Hematopoietic multipotent progenitor cell treated with erythropoietin and hydrocortisone succinate and interleukin-3 and kit ligand, for 6 days (in vitro differentiated cells): ENCODE measurements around the gene C1QTNF4.
"Not testable (repeated sequence)": the region's sequence is repeated elsewhere in the genome, so short reads cannot be mapped to it uniquely, and the experiment has no call there.

Experiments
- DNase-seq: peaks from one replicate; pipeline ENCODE4 v3.0.0-alpha.2; 2015

C1QTNF4 gene

GRCh38 chr11:47593934-47594855, at the start of gene C1QTNF4:
Gene C1QTNF4 (minus strand): TSS chr11:47594411. CDS start chr11:47590810, 3,601 bp downstream.
- DNase-seq, result no peak

- peak; percentile 99 for DNase-seq
These were observed 48.1 kb upstream of the C1QTNF4 start, which contains the start of gene MTCH2 for GRCh38 chr11:47642099-47642855. Gene MTCH2 (minus strand): TSS chr11:47642559. CDS start chr11:47642465, 94 bp downstream.

GRCh38 chr11:47641600-47642098, 47.4 kb upstream of the C1QTNF4 start:
- peak; percentile 39 for DNase-seq

GRCh38 chr11:47640506-47640905, 46.3 kb upstream of the C1QTNF4 start:
- not testable (repeated sequence) for DNase-seq

GRCh38 chr11:47636331-47636730, 42.1 kb upstream of the C1QTNF4 start:
- not testable (repeated sequence) for DNase-seq

GRCh38 chr11:47631473-47631872, 37.3 kb upstream of the C1QTNF4 start:
- no peak for DNase-seq

- no peak for DNase-seq
These were observed 33.8 kb upstream of the C1QTNF4 start for GRCh38 chr11:47628026-47628425.

GRCh38 chr11:47626234-47626633, 32.0 kb upstream of the C1QTNF4 start:
- DNase-seq, result no peak

GRCh38 chr11:47620836-47621378, 26.7 kb upstream of the C1QTNF4 start:
- DNase-seq, result no peak

- no peak for DNase-seq
These were observed 23.2 kb upstream of the C1QTNF4 start for GRCh38 chr11:47617417-47617809.

- peak; percentile 78 for DNase-seq
These were observed 22.7 kb upstream of the C1QTNF4 start for GRCh38 chr11:47616726-47617416.

- no peak for DNase-seq
These were observed 21.0 kb upstream of the C1QTNF4 start for GRCh38 chr11:47615249-47615648.

- peak; percentile 36 for DNase-seq
These were observed 17.2 kb upstream of the C1QTNF4 start for GRCh38 chr11:47611348-47611794.

GRCh38 chr11:47609675-47610074, 15.5 kb upstream of the C1QTNF4 start:
- DNase-seq, result peak; percentile 78

GRCh38 chr11:47607380-47607779, 13.2 kb upstream of the C1QTNF4 start:
- DNase-seq, result no peak

GRCh38 chr11:47606731-47607130, 12.5 kb upstream of the C1QTNF4 start:
- no peak for DNase-seq

- DNase-seq, result no peak
These were observed 11.7 kb upstream of the C1QTNF4 start for GRCh38 chr11:47605921-47606320.

GRCh38 chr11:47603295-47603694, 9.1 kb upstream of the C1QTNF4 start:
- no peak for DNase-seq

- no peak for DNase-seq
These were observed 5.7 kb upstream of the C1QTNF4 start for GRCh38 chr11:47599902-47600301.

GRCh38 chr11:47595967-47596366, 1.8 kb upstream of the C1QTNF4 start:
- no peak for DNase-seq

- no peak for DNase-seq
These were observed 818 bp upstream of the C1QTNF4 start for GRCh38 chr11:47595029-47595428.

GRCh38 chr11:47593492-47593933, 698 bp downstream of the C1QTNF4 start:
- no peak for DNase-seq
